Subcutaneous abdominal adipose tissue (tissue), 5 donors: Measurements from ENCODE around the gene VIPR2.

Source experiments
- H3K27ac ChIP-seq: one replicate; pipeline ENCODE4 v1.7.0; 2013; ENCODE audit warnings: low read depth, mild to moderate bottlenecking, inconsistent platforms, low read length, moderate library complexity
- H3K27me3 ChIP-seq, 5 donors: one replicate each; pipeline ENCODE4 v1.7.0; 2013; ENCODE audit warnings: low read length in 5 of 5, inconsistent platforms in 1 of 5; ENCODE audit not compliant: control insufficient read depth in 5 of 5, insufficient read depth in 4 of 5
- H3K36me3 ChIP-seq, 5 donors: one replicate each; pipeline ENCODE4 v1.7.0; 2013; ENCODE audit warnings: low read length in 5 of 5; ENCODE audit not compliant: control insufficient read depth in 5 of 5, insufficient read depth in 5 of 5
- H3K4me1 ChIP-seq, 5 donors: one replicate each; pipeline ENCODE4 v1.7.0; 2013; ENCODE audit warnings: low read length in 5 of 5, mild to moderate bottlenecking in 3 of 5, moderate library complexity in 1 of 5; ENCODE audit not compliant: control insufficient read depth in 5 of 5, insufficient read depth in 5 of 5
- H3K4me3 ChIP-seq, 5 donors: one replicate each; pipeline ENCODE4 v1.7.0; 2013; ENCODE audit warnings: low read length in 5 of 5, low read depth in 1 of 5
- H3K9ac ChIP-seq, 5 donors: one replicate each; pipeline ENCODE4 v1.7.0; 2013; ENCODE audit warnings: low read length in 5 of 5, mild to moderate bottlenecking in 4 of 5, moderate library complexity in 3 of 5
- H3K9me3 ChIP-seq, 5 donors: one replicate each; pipeline ENCODE4 v1.7.0; 2013; ENCODE audit warnings: low read length in 5 of 5; ENCODE audit not compliant: control insufficient read depth in 5 of 5
- donor health status: healthy.
- donor health status: healthy.
- donor health status: healthy.
- donor health status: healthy.
- donor health status: healthy.

Gene VIPR2

GRCh38 chr7:159148430-159149395, 4.0 kb upstream of the VIPR2 start:
- Histone ChIP-seq H3K9ac (no peak overlapping the region), H3K36me3 (no peaks in the 10 kb centered on the region), H3K9me3 (no peaks in the 10 kb centered on the region), H3K27ac (no peak overlapping the region), H3K4me1 (peaks cover 0 to 17% (median 14%) of the 10 kb centered on the region in 5 donors), H3K4me3 (no peak overlapping the region), H3K27me3 (peaks cover 8 to 22% (median 15%) of the 10 kb centered on the region in 5 donors)

DNA sequence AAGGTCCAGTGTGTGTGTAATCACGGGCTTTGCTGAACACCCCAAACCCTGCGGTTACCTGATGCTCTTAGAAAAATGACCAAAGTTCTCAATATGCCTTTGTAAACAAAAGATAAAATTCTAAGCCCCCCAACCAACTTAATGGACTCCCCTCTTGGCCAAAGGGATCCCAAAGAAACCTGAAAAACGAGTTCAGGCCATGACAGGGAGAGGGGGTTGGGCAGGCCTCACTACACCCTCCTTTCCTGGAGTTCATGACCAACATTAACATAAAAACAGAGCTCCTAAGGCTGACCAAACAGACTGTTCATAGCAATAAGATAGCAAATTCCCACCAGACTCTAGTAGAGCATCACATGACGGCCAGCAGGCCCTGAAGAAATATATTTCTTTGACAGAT, 3.0 kb upstream of the VIPR2 start:
- Histone ChIP-seq H3K27me3 (peaks cover 14 to 31% (median 24%) of the 10 kb centered on the region in 5 donors), H3K4me3 (no peak overlapping the region), H3K27ac (no peak overlapping the region), H3K4me1 (peaks cover 0 to 19% (median 16%) of the 10 kb centered on the region in 5 donors), H3K36me3 (no peaks in the 10 kb centered on the region), H3K9me3 (no peaks in the 10 kb centered on the region), H3K9ac (no peak overlapping the region)

DNA sequence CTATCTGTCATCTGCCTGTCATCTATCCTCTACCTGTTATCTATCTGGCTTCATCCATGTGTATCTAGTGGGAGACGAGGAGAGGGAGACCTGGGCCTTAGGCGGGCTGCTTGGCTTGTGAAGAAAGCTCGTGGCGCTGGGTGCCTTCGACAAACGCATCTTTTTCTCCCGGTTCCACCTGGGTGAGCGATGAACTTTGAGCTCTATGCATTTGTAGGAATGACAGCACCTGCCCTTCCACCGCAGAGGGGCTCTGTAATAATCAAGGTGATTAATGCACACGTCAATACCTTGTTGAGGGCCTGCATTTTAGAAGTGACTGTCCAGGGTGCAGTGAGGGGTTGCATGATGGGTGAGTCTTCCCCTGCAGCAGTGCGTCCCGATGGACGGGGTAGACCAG, 2.6 kb upstream of the VIPR2 start:
- Histone ChIP-seq H3K9ac (no peak overlapping the region), H3K27ac (no peak overlapping the region), H3K27me3 (peaks cover 14 to 31% (median 24%) of the 10 kb centered on the region in 5 donors), H3K9me3 (no peaks in the 10 kb centered on the region), H3K4me1 (peaks cover 0 to 19% (median 16%) of the 10 kb centered on the region in 5 donors), H3K36me3 (no peaks in the 10 kb centered on the region), H3K4me3 (no peak overlapping the region)

DNA sequence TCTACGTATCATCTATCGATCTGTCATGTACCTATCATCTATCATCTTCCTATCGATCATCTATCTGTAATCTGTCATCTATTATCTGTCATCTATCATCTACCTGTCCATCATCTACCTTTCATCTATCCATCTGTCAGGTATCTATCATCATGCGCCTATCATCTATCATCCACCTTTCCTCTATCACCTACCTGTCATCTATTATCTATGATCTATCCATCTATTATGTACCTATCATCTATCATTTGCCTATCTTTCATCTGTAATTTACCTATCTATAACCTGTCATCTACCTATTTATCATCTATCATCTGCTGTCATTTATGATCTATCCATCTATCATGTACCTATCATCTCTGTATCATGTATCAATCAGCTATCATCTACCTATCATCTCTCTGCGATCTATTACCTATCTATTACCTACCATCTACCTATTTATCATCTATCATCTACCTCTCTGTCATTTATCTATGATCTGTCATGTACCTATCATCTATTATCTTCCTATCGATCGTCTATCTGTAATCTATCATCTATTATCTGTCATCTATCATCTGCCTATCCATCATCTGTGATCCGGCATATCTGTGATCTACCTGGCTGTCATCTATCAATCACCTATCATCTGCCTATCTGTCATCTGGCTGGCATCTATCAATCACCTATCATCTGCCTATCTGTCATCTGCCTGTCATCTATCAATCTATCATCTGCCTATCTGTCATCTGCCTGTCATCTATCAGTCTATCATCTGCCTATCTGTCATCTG, 1.6 kb upstream of the VIPR2 start:
- no peak overlapping the region for H3K9ac ChIP-seq
- no peak overlapping the region for H3K27ac ChIP-seq
- H3K27me3 ChIP-seq: peaks cover 14 to 31% (median 24%) of the 10 kb centered on the region in 5 donors
- H3K4me1 ChIP-seq: peaks cover 0 to 19% (median 16%) of the 10 kb centered on the region in 5 donors
- H3K36me3 ChIP-seq: no peaks in the 10 kb centered on the region
- H3K9me3 ChIP-seq: no peaks in the 10 kb centered on the region
- no peak overlapping the region for H3K4me3 ChIP-seq

DNA sequence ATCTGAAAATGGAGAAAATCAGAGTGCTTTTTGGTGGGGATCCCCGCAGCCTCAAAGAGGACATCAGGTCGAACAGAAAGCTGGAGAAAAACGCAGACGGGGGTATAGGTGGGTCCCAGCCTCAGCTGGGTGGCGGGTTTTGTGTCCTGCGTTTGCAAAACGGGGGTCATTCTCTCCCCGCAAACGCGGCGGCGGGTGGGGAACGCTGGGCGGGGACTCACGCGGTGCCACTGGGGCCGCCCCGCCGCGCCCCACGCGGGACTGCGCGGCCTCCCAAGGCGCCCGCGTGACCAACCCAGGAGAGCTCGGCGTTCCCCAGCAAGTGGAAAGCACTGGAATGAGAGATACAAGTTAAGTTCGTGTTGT, 806 bp upstream of the VIPR2 start:
- no peak overlapping the region for H3K27ac ChIP-seq
- peaks cover 0 to 19% (median 16%) of the 10 kb centered on the region in 5 donors for H3K4me1 ChIP-seq
- H3K36me3 ChIP-seq: no peaks in the 10 kb centered on the region
- peaks cover 17 to 31% (median 24%) of the 10 kb centered on the region in 5 donors for H3K27me3 ChIP-seq
- no peak overlapping the region for H3K9ac ChIP-seq
- H3K9me3 ChIP-seq: no peaks in the 10 kb centered on the region
- peak overlapping the region in 3 of 5 donors; percentile 33 to 55 (median 44) for H3K4me3 ChIP-seq

DNA sequence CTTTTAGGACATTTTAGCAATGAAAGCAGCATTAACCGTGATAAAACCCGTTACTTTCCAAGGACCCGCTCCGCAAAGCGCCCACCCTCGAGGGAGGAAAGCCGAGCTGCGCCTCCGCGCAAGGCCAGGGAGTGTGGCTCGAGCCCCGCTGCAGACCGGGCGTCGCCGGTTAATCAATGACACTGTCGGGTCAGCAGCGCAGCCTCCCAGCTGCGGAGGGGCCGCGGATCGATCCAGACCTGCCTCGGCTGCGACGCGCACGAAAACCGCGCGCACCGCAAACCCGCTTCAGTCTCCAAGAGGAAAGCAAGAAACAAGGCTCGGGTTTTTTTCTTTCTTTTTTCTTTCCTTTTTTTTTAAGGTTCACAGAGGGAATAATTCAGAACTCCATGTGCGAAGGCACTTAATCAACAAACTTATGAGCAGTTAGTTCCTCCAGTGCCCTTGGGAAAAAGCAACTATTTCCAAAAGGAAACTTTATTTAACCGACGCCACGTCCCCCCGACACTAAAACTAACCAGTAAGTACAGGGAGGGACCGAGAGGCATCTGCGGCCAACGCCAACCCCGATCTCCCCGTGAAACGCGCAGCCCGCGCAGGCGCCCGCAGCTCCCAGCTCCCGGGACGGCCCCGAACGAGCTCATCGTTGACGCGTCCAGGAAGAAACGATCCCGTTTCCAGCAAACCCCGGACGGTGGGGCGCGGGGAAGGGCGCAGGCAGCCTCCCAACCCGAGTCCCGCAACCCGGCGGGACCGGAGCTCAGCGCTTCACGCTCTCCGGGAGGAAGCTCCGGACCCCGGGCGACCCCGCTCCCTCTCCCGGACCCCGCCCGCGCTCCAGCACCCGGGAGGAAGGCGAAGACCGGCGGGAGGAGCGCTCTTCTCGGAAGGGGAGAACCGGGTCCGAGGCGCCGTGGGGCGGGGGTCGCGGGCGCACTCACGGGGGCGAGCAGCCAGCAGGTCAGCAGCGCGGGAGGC, 598 bp downstream of the VIPR2 start:
- Histone ChIP-seq H3K36me3 (no peaks in the 10 kb centered on the region), H3K4me3 (peak overlapping the region; percentile 43 to 61 (median 59)), H3K9me3 (no peaks in the 10 kb centered on the region), H3K9ac (no peak overlapping the region), H3K27me3 (peaks cover 16 to 34% (median 24%) of the 10 kb centered on the region in 5 donors), H3K4me1 (peaks cover 0 to 19% (median 16%) of the 10 kb centered on the region in 5 donors), H3K27ac (no peak overlapping the region)

DNA sequence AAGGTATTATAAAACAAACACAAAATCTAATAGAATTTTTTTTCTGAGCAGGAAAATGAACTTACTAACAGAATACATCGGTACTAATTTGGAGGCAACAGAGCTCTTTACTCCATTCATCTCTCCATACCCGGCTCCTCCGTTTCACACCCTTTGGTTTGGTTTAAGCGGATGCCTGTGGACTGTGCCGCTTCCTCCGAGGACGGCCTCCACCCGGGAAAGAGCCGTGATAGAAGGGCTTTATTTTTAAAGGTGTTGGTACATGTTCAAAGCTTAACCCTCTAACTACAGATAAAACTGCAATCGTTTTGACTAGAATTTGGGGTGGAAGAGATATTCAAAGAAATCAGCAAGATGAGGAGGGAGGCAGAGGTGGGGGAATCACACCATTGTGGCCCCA, 1.9 kb downstream of the VIPR2 start:
- no peaks in the 10 kb centered on the region for H3K9me3 ChIP-seq
- H3K27me3 ChIP-seq: peaks cover 12 to 36% (median 26%) of the 10 kb centered on the region in 5 donors
- no peak overlapping the region for H3K9ac ChIP-seq
- peaks cover 0 to 19% (median 16%) of the 10 kb centered on the region in 5 donors for H3K4me1 ChIP-seq
- H3K27ac ChIP-seq: no peak overlapping the region
- H3K36me3 ChIP-seq: no peaks in the 10 kb centered on the region
- no peak overlapping the region for H3K4me3 ChIP-seq

DNA sequence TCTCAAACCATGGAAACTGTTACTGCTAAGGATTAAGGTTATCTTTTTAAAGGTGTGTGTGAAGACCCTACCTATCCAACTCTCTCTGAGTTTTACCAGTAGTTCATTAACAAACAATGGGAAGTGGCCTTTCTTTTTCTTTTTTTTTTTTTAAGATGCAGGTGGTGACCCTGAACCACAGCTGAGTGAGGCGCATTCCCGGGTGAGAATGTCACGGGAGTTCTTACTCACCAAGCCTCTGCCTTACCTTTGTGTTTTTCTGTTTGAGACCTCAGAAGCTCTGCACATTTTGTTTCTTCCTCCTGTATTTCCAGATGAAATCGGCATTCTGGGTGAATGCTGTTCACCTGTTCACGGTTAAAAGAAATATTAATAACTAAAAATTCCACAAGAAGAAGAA, 2.5 kb downstream of the VIPR2 start:
- Histone ChIP-seq H3K9me3 (no peaks in the 10 kb centered on the region), H3K36me3 (no peaks in the 10 kb centered on the region), H3K4me1 (peaks cover 0 to 19% (median 16%) of the 10 kb centered on the region in 5 donors)

DNA sequence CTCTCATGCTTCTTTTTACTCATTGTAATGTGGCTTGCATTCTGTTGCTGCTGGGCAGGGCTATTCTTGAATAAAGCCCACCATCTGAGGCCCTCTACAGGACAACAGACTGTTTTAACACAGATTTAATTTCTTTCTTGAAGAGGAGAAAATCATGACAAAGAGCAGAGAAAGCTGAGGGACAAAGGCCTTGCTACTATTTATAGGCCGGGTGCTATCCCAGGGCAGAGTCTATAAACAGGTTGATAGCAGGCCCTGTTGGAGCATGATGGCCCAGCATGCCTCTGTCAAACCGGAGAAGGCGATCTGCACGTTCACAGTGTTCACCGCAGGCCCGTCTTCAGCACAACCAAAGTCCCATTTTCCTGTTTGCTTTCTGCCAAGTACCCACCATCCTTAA, 3.0 kb downstream of the VIPR2 start:
- H3K4me3 ChIP-seq: no peak overlapping the region
- H3K9ac ChIP-seq: no peak overlapping the region
- H3K27ac ChIP-seq: no peak overlapping the region
- peaks cover 0 to 19% (median 16%) of the 10 kb centered on the region in 5 donors for H3K4me1 ChIP-seq
- no peaks in the 10 kb centered on the region for H3K36me3 ChIP-seq
- peaks cover 16 to 36% (median 24%) of the 10 kb centered on the region in 5 donors for H3K27me3 ChIP-seq
- no peaks in the 10 kb centered on the region for H3K9me3 ChIP-seq

More for the DNA sequence above, 2.5 kb downstream of the VIPR2 start:
- H3K27ac ChIP-seq: no peak overlapping the region
- no peak overlapping the region for H3K9ac ChIP-seq
- H3K4me3 ChIP-seq: no peak overlapping the region
- H3K27me3 ChIP-seq: peaks cover 13 to 36% (median 26%) of the 10 kb centered on the region in 5 donors
